Activated CD8-positive, alpha-beta T cell treated with anti-CD3 and anti-CD28 coated beads for 36 hours (primary cell): ENCODE results near the gene GNB1L. TPM values are rescaled to one million over a fixed set of nuclear protein-coding genes. Genes with fewer than 3 reads are reported as not detected.

Experiments used
- ATAC-seq: fragments of 200-7000 bp; cut with Tn5 transposase; one replicate; pipeline ENCODE4 v1.10.0; 2021; ENCODE audit warnings: mild to moderate bottlenecking, moderate library complexity
- CTCF ChIA-PET: fragments of 350-600 bp; sonication (Branson Sonifier 250); formaldehyde crosslinking; loops from one replicate; lab custom pipeline; 2021; ENCODE audit warnings: antibody characterized with exemption; lab: Charles Lee
- POLR2A ChIA-PET: fragments of 350-600 bp; sonication (Branson Sonifier 250); formaldehyde crosslinking; loops from one replicate; lab custom pipeline; 2021; ENCODE audit warnings: antibody characterized with exemption; lab: Charles Lee
- DNase-seq: peaks from one replicate; pipeline ENCODE4 v3.0.0-alpha.2; 2020
- H3K27ac Mint-ChIP-seq: one replicate; pipeline ENCODE4 v1.8.0; 2021; ENCODE audit warnings: mild to moderate bottlenecking, mixed read lengths
- H3K27me3 Mint-ChIP-seq: one replicate; pipeline ENCODE4 v1.8.0; 2021; ENCODE audit warnings: mixed read lengths
- H3K36me3 Mint-ChIP-seq: one replicate; pipeline ENCODE4 v1.8.0; 2021; ENCODE audit warnings: low read depth, mixed read lengths
- H3K4me1 Mint-ChIP-seq: one replicate; pipeline ENCODE4 v1.8.0; 2021; ENCODE audit warnings: low read depth, mixed read lengths
- H3K4me3 Mint-ChIP-seq: one replicate; pipeline ENCODE4 v1.8.0; 2021; ENCODE audit warnings: mild to moderate bottlenecking, moderate library complexity, mixed read lengths
- H3K9me3 Mint-ChIP-seq: one replicate; pipeline ENCODE4 v1.8.0; 2021; ENCODE audit warnings: mixed read lengths
- CTCF ChIP-seq: fragments of 200-600 bp; IDR thresholded peaks from one replicate; pipeline ENCODE4 v1.8.0; 2022; ENCODE audit warnings: antibody characterized with exemption, mild to moderate bottlenecking
- intact Hi-C: fragments of 100-400 bp; cut with micrococcal nuclease; formaldehyde crosslinking; loops from one replicate; pipeline ENCODE4 v1.10.0; 2022
- total RNA-seq, 2 experiments: library from RNA; stranded (reverse); gene quantifications; one replicate each; pipeline ENCODE4 v1.2.3, GENCODE V29; 2021

Gene GNB1L
- total RNA-seq, 2 experiments from 2014 or later = 16.2 to 17.4 TPM

- no peak for TF ChIP-seq CTCF
- POLR2A ChIA-PET = no interaction called here
- no peaks in the 10 kb centered on the region for H3K4me1 Mint-ChIP-seq
These were observed 106.5 kb downstream of the GNB1L start for GRCh38 chr22:19748139-19748538.

GRCh38 chr22:19747551-19747950 is 107.1 kb downstream of the GNB1L start:
- ChIA-PET CTCF (interaction anchor here (5.4 kb wide), 1 partner anchor 17 kb away, joined by 25 read pairs; no protein-coding TSS in a partner anchor), POLR2A (no interaction called here)
- peaks cover under 1% of the 10 kb centered on the region for H3K27me3 Mint-ChIP-seq
- intact Hi-C loops = no loop called here
- no peak overlapping the region for H3K4me3 Mint-ChIP-seq
- ATAC-seq (no peak), DNase-seq (no peak)
- H3K27ac Mint-ChIP-seq = no peak overlapping the region
- no peaks in the 10 kb centered on the region for H3K36me3 Mint-ChIP-seq
- H3K9me3 Mint-ChIP-seq = no peaks in the 10 kb centered on the region
- no peaks in the 10 kb centered on the region for H3K4me1 Mint-ChIP-seq
- no peak for TF ChIP-seq CTCF

More at GRCh38 chr22:19748139-19748538, 106.5 kb downstream of the GNB1L start:
- Mint-ChIP-seq H3K27ac (no peak overlapping the region), H3K36me3 (no peaks in the 10 kb centered on the region), H3K9me3 (no peaks in the 10 kb centered on the region), H3K4me3 (no peak overlapping the region), H3K27me3 (peaks cover 6% of the 10 kb centered on the region)
- intact Hi-C loops = no loop called here
- CTCF ChIA-PET = interaction anchor here (5.4 kb wide), 1 partner anchor 18 kb away, joined by 25 read pairs; no protein-coding TSS in a partner anchor
- DNase-seq = no peak
- no peak for ATAC-seq

GRCh38 chr22:19746726-19747125 is 107.9 kb downstream of the GNB1L start:
- H3K36me3 Mint-ChIP-seq = no peaks in the 10 kb centered on the region
- DNase-seq (no peak), ATAC-seq (no peak)
- intact Hi-C loops = no loop called here
- H3K27ac Mint-ChIP-seq = no peak overlapping the region
- no peak overlapping the region for H3K4me3 Mint-ChIP-seq
- no peaks in the 10 kb centered on the region for H3K4me1 Mint-ChIP-seq
- H3K9me3 Mint-ChIP-seq = no peaks in the 10 kb centered on the region
- CTCF ChIA-PET = interaction anchor here (0.7 to 5.4 kb wide), 2 partner anchors 16 to 163 kb away, joined by 3 to 25 read pairs; no protein-coding TSS in a partner anchor
- no peaks in the 10 kb centered on the region for H3K27me3 Mint-ChIP-seq
- TF ChIP-seq CTCF = no peak
- POLR2A ChIA-PET = interaction anchor here (1.0 kb wide), 1 partner anchor 179 kb away, joined by 3 read pairs; no protein-coding TSS in a partner anchor

- ChIA-PET CTCF (interaction anchor here (0.8 to 5.4 kb wide), 4 partner anchors 11 to 165 kb away, joined by 3 to 25 read pairs (median 4); no protein-coding TSS in a partner anchor), POLR2A (no interaction called here)
- Mint-ChIP-seq H3K27me3 (no peaks in the 10 kb centered on the region), H3K9me3 (no peaks in the 10 kb centered on the region), H3K36me3 (no peaks in the 10 kb centered on the region), H3K4me3 (no peak overlapping the region), H3K4me1 (no peaks in the 10 kb centered on the region), H3K27ac (no peak overlapping the region)
- ATAC-seq = no peak
- TF ChIP-seq CTCF = no peak
- no peak for DNase-seq
- intact Hi-C loops = no loop called here
These were observed 109.2 kb downstream of the GNB1L start for GRCh38 chr22:19745155-19746101.
